GM21515 (cell line): Measurements from ENCODE around the gene FBXO15.
A peak's percentile ranks its signal among the peaks of the same experiment; 100 is the strongest.

Source experiments
- ATAC-seq: cut with Tn5 transposase; IDR thresholded peaks from one replicate; pipeline ENCODE4 v1.9.1; 2021; ENCODE audit not compliant: unreplicated experiment

Gene FBXO15

DNA sequence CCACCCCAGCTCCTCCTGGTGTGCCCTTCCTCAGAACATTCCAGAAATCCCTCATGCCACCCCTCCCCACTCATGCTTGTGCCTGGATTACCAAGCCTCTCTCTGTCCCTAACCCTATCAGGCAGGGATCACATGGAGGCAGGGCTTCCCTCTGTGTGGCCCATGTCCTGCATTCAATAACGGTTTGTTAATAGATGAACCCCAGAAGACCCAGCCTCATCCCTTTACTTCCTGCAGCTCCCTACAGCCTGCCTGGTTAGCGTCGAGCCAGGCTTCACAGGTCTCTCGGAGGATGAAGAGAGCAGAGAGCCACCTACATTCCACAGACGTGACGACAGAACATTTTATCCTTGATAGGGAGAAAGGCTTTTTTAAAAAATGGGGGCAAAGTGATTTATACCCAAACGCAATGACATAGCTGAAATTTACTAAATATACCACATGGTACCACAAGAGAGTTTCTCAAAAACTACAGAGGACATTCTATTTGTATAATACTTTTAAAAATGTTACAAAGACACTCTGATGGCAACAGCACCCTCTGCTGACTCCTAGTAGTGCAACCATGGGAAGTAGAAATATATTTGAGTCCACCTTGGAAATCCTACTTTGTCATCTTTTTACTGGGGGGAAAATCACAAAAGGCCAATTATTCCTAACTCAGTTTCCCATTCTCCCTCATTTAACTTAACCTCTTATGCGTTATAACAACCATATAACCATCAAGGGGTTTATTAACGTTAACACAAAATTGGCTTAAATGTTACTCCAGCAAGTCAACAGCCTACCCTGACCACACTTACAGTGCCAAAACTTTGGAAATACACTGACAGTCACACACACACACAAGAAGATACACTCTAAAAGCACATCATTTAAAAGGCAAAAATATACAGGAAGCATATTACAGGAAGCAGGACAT lies 30.7 kb downstream of the FBXO15 start:
- ATAC-seq = no peak

DNA sequence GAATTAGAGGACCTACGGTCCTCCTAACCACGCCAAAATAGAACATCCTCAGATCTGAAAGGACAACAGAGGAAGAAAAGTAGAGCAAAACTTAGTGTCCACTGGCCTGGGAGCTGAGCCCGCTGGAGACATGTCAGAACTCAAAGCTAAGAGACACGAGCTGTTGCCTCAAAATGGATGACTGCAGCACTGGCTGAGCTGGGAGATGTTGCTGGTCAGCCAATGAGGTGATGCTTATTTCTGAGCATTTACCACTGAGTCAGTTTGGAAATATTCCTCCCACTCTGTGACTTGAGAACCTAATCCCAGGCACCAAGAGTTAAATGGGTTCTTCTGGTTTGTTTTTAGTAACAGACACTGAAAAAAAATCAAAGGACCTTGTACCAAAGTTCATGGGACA lies 32.6 kb downstream of the FBXO15 start:
- no peak for ATAC-seq

DNA sequence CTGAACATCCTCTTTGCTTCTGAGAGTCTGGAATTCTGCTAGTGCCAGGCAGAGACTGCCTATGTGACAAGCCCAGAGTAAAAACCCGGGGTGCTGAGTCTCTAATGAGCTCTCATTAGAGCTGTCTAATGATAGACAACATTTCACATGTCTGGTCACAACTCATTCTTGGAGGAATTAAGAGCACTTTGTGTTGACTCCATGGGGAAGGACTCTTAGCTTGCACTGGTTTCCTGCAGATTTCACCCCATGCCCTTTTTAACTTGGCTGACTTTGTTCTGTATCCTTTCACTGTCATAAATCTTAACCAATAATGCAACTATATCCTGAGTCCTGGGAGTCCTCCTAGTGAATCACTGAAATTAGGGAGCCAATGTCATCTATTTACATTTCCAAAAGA lies 33.5 kb downstream of the FBXO15 start:
- ATAC-seq = no peak

DNA sequence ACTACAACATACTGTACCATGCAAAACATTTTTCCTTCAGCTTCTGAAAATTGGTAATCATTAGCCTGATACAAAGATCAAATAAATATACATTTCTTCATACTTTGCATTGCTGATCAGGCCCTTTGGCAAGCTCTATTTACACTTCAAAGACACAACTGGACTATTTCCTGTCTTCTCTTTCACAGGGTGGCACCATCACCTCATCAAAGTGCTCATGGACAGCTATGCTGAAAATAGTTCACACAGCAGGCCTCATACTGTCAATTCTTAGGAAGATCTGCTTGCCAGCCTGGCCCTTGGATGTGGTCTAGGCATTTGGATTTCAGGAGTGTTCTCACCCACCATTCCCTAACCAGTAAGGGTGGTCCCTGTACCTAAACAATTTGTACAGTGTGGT lies 33.9 kb downstream of the FBXO15 start:
- no peak for ATAC-seq

DNA sequence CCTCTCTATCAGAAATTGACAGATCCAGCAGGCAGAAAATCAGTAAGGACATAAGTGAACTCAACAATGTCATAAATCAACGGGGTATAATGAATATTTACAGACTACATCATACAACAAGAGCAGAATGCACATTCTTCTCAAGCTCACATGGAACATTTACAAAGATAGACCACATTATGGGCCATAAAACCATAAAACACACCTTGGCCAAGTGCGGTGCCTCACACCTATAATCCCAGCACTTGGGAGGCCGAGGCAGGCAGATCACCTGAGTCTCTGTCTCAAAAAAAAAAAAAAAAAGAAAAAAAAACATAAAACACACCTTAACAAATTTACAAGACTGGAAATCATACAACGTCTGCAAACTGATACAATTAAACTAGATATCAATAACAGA lies 36.7 kb downstream of the FBXO15 start:
- ATAC-seq = no peak

DNA sequence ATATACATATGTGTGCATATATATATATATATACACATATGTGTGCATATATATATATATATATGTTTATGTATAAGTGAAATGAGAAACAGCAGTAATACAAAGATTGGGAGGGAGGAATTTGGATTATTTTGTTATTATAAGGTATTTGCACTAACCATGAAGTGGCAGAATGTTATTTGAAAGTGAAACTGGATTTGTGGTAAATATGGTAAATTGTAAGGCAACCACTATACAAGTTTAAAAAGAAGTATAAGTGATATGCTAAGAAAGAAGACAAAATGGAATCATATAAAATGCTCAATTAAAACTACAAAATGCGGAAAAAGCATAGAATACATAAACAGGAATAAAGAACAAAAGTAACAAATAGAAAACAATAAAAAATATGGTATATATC lies 37.5 kb downstream of the FBXO15 start:
- ATAC-seq = no peak

DNA sequence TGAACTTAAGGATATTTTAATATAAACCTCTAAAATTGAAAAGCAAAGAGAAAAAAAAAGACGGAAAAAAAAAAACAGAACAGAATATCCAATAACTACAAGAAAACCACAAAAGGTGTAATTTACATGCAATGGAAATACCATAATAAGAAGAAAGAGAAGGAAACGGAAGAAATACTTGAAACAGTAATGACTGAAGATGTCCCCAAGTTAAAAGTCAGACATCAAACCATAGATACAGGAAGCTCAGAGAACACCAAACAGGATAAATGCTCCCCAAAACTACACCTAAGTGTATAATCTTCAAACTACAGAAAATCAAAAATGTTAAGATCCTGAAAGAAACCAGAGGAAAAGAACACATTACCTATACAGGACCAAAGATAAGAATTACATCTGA lies 39.2 kb downstream of the FBXO15 start:
- ATAC-seq = no peak

DNA sequence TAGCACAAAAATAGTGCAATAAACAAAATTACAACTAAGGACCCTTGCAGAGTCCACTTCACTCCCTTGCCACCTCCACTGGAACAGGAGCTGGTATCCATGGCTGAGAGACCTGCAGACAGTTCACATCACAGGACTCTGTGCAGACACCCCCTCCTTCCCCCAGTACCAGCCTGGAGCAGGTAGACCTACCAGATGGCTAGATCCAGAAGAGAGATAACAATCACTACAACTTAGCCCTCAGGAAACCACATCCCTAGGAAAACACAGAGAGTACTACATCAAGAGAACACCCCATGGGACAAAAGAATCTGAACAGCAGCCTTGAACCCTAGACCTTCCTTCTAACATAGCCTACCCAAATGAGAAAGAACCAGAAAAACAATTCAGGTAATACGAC lies 49.8 kb downstream of the FBXO15 start:
- no peak for ATAC-seq

DNA sequence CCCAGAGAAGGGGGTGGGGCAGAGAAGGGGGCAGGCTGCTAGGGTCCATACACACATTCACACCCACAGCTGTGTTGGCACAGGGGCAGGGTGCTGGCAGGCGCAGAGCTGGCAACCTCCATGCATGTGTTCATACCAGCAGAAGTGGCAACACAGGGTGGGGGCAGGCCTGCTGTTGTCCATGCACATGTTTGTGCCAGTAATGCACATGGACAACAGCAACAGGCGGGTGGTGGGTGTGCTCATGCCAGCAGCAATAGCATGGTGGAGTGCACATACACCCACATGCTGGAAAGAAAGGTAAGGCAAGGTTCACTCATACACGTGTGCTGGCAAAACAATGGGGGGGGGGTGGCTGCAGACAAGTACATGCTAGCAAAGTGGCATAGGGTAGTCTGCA lies 54.7 kb downstream of the FBXO15 start:
- ATAC-seq = no peak

DNA sequence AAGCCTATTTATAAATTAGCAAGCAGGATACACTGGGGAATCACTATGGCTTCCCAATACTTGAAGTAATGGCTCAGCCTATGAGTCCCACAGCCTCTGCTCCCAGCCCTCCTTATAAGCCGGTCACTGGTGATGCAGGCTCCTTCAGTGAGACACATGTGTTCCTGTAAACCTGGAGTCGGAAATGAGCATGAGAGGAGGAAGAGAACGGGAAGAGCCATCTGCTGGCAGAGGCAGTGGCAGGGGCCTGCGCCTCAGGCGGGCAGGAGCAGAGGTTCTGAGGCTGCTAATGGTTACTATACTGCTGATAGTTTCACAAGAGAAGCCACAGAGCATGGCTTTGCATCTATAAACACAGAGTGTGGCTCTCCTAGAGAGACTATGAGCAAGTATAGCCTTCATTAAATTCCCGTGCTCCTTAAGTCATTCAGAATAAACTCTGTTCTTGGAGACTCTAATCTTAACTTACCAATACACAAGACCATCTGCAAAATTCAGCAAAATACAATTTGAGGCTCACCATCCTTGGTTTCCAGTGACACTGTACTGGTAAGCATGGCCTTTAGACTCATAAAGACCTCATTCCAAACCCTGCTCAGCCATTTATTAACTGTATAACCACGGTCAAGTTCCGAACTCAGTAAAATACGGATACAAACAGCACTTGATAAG lies 63.3 kb downstream of the FBXO15 start:
- no peak for ATAC-seq

DNA sequence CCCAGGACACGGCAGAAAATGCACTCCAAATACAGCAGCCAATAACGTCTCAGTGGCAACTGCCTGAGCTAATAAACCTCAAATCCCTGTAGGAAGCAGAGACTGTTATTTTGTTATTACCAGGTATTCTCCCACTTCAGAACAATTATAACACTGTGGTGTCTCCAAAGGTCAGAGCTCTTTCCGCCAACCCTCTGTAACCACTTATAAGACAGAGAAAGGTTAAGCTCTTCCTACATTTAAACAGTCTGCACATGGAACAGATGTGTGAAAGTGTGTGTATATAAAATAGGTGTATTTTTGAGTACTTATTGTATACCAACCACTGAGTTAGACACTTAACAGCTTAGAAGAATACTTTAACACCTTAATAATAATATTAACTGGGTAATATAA lies 64.1 kb downstream of the FBXO15 start:
- no peak for ATAC-seq

DNA sequence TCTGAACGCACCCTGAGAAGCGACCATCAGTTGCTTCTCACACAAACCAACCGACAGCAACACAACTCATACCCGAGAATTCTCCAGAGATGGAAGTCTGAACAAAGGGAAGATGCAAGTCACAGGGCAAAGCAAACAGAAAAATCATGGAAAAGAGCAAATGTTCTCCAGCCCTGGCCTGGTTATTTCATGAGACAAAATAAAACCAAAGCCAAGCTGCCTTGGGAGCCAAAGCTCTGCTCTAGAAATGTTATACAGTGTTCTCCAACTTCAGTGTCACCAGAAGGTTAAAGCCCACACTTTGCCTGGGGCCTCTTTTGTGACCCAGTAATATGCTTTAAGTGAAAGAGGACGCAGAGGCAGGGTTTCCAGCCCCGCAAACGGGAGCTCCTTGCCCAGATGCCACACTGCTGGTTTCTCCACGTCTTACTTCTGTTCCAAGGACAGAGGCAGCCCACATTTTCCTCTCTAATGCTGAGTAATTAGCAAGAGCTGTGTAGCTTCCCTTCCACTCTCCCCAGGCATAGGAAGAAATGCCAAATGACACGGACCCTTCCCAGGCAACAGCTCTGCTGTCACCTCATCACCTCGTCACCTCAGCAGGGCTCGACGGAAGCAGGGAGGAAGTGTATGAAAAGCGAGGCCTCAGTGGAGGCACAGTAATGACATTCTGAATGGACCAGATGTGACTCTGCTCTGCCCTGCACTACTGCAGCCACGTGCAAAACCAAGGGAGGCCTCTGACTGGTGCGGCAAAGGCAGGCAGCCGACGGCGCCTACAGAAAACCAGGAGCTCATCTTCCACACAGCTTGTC lies 64.7 kb downstream of the FBXO15 start:
- no peak for ATAC-seq

DNA sequence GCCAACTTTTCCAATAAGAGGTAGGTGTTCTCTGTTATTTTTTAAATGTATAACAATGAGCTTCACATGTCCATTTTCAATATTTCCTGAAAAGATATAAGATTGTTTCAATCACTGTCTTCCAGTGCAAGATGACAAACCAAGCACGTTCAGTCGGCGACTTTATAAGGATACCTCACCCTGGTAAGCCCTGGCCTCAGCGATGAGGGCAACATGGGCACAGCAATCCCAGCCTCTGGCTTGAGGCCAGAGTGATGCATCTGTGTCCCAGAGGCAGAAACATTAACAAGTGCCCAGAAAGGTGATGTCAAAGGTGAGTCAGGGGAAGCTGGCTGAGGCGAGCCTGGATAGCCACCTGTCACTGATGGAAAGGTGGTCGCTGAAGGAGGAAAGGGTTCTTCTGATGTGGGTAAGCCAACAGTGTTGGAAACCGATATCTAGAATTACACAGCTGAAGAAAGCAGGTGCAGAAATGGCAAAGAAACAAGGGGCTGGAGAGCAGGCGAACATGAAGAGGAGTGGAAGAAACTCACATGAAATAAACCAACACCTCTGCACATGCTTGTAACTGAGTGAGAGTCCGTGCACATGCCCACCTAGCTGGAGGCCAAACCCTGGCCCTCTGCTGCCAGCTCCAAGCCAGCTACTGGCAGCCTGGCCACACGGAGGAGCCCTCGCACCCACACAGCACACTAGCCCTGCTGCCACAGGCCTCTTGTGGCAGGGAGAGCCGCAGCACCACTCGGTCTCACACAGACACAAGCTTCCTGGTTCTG lies 65.5 kb downstream of the FBXO15 start:
- peak; percentile 81 for ATAC-seq

DNA sequence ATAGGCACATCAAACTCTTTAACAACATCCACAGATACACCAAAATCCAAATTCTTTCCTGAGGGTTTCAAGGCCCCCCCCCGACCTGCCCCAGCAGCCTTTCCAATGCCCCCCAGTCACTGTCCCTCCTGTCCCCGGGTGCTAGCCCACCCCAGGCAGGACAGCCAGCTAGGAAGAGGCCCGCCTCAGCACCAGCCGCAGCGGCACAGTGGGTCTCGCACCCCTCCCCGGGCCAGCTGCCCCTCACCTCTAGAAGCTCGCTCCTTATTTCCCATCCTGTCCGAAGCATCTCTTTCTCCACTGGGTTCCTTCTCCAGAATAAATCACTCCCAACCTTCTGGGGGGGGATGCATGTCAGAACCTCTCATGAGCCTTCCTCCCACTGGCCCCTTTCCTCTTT lies 69.4 kb downstream of the FBXO15 start:
- ATAC-seq = no peak

DNA sequence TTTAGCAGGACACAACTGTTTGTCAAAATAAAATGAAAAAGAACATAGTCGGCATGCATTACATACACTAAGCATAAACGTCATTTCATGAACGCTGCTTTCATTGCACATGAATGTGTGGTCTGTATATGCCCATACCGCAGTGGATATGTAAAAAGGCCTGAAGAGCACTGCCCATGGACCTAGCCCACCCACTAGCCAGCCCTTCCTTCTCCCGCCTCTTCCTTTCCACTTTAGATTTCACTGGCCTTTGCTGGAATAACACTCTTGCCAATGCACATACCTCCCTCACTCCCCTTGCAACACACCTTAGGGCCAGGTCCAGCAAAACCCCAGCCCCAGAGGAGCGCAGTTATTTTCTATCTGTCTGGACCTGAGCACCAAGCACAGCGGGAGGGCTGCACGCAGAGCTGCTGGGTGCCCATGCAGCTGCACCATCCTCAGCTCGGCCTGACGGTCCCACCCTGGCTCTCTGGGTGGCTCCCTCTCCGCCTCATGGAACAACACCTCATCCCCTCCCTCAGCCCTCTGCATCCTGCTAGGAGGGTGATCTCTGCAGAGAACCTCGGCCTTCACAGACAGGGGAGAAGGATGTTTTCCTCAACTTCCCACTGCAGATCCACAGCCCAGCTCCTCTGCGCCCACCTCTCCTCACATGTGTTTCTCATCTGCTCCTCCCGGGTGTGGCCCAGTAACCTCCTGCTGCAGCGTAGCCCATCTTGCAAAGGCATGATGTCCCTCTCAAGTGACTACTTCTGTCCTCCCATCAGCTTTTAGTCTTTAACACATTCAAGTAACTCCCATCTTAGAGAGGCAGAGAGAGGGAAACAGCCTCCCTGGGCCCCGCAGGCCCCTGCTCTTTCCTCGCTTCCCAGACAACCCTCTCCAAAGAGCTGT lies 72.7 kb downstream of the FBXO15 start:
- no peak for ATAC-seq

DNA sequence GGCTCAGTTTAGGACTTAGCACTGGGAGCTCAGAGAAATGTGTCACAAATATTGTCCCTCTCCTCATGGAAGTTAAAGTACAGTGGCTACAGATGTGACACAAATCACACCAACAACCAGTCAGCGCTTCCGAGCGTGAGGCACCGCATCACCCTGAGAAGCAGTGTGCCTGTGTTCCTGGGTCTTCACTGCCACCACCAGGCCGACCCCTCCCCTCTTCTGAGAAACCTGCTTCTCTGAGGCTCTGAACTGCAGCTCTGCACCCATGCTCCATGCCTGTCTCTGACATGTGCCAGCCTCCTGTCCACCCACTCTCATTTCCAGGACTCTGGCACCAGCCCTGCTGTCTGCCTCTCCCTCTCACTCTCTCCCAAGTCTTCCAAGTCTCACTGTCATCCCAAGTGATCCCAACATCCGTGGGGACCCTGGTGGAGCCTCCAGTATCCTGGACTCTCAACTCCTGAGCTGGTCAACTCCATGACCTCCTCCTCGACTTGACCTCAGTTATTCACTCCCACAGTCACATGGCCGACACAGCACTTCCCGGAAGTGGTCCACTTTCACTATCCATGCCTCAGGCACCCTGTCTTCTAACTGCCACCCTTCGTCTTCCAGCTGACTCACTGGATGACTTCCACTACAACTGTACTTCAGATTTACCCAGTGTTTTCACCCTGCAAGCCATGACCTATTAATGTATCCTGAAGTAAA lies 73.5 kb downstream of the FBXO15 start:
- ATAC-seq = no peak

DNA sequence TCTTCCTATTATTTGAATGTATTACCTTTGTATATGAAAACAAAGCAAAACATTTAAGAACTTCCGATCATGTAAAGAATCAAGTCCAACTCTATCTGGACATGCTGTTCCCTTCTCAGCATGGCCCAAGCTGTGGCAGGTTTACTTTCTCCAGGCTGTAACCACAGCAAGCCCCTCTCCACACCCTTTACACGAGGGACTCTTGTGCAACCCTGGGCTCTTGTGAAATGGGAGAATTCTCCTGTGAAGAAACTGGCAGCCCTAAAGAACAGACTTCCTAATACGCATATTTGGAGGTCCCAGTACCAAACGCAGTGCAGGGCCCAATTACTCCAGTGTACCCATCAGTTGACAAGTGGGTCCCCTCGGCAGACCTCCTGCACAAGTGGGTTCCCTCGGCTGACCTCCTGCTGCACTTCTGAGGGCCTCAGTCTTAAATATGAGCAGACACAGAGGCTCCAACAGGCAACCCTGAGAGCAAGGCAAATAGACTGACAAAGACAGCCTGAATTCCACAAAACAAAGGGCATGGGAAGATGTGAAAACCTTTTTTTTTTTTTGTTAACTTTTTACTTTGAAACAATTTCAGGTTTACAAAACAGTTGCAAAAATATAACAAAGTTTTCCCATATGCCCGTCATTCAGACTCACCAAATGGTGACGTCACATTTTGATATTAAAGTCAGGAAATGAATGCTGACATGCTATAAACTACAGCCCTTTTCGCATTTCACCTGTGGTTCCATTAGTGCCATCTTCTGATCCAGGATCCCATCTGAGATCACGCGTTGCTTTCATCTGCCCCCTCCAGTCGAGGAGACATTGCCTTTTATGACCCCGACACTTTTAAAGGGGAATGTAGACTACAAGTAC lies 78.2 kb downstream of the FBXO15 start:
- no peak for ATAC-seq

DNA sequence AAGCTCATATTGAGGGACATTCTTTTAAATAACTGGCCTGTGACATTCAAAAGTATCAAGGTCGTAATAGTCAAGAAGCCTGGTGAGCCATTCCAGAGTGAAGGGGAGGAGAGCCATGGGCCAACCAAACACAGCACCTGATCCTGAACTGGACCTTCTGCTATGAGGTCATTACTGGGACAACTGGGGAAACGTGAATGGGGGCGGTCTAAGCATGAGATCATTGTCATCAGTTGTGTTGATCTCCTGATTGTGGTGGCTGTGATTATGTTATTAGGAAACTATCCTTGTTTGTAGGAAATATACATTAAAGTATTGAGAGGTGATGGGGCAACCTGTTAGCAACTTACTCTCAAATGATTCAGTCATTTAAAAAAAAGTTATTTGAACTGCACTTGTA lies 79.3 kb downstream of the FBXO15 start:
- ATAC-seq = no peak
